ENCODE measurements around the gene CDK19. TPM values are rescaled to one million over a fixed set of nuclear protein-coding genes. Genes with fewer than 3 reads are reported as not detected.

CDK19 gene
- total RNA-seq, 1 experiment from 2014 or later = 11.7 TPM

DNA sequence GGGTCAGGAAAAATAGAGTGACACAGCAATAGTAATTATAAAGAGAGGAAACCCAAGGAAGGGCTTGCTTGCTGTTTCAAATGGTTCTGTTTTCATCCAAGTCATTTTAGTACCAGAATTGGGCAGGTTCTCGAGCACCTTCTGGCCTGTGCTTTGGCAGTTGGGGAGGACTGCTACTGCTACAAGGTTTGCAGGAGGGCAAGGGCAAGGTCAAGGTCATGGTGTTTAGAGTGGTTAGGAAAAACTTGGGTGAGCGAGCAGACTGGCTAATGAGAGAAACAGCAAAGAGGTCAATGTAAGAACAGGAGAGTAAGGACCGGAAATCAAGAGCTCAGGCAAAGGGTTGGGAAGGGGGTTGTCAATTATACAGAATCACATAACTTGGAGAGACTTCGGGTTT lies 164.5 kb downstream of the CDK19 start:
- H3K4me1 Mint-ChIP-seq = peaks cover 12% of the 10 kb centered on the region
- no peaks in the 10 kb centered on the region for H3K9me3 Mint-ChIP-seq
- ChIA-PET POLR2A (no interaction called here), CTCF (no interaction called here)
- no peaks in the 10 kb centered on the region for H3K27me3 Mint-ChIP-seq (ENCODE audit: low read depth)
- TF ChIP-seq NR2C2 (CRISPR knock-in tag; IDR thresholded peaks at IDR 0.05) (no peak), SMAD3 (CRISPR knock-in tag; IDR thresholded peaks at IDR 0.05; ENCODE audit: borderline replicate concordance) (no peak), TEAD1 (CRISPR knock-in tag; IDR thresholded peaks at IDR 0.05) (no peak), RELA (CRISPR knock-in tag; IDR thresholded peaks at IDR 0.05; ENCODE audit: borderline replicate concordance) (no peak), CREM (CRISPR knock-in tag; IDR thresholded peaks at IDR 0.05) (no peak), TEAD4 (CRISPR knock-in tag; IDR thresholded peaks at IDR 0.05) (no peak), GABPB1 (CRISPR knock-in tag; IDR thresholded peaks at IDR 0.05) (no peak), ZNF317 (CRISPR knock-in tag; IDR thresholded peaks at IDR 0.05; ENCODE audit: borderline replicate concordance, low read depth) (no peak), IRF2 (CRISPR knock-in tag; IDR thresholded peaks at IDR 0.05; ENCODE audit: borderline replicate concordance, low read depth) (no peak), ZNF232 (CRISPR knock-in tag; IDR thresholded peaks at IDR 0.05) (no peak), RORB (CRISPR knock-in tag; IDR thresholded peaks at IDR 0.05) (no peak), ZNF396 (CRISPR knock-in tag; IDR thresholded peaks at IDR 0.05; ENCODE audit: borderline replicate concordance) (no peak), SOX15 (CRISPR knock-in tag; IDR thresholded peaks at IDR 0.05) (no peak)
- TF ChIP-seq, protein P1, sequence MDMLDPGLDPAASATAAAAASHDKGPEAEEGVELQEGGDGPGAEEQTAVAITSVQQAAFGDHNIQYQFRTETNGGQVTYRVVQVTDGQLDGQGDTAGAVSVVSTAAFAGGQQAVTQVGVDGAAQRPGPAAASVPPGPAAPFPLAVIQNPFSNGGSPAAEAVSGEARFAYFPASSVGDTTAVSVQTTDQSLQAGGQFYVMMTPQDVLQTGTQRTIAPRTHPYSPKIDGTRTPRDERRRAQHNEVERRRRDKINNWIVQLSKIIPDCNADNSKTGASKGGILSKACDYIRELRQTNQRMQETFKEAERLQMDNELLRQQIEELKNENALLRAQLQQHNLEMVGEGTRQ (CRISPR knock-in tag; IDR thresholded peaks at IDR 0.05) = no peak
- TF ChIP-seq, protein P2, sequence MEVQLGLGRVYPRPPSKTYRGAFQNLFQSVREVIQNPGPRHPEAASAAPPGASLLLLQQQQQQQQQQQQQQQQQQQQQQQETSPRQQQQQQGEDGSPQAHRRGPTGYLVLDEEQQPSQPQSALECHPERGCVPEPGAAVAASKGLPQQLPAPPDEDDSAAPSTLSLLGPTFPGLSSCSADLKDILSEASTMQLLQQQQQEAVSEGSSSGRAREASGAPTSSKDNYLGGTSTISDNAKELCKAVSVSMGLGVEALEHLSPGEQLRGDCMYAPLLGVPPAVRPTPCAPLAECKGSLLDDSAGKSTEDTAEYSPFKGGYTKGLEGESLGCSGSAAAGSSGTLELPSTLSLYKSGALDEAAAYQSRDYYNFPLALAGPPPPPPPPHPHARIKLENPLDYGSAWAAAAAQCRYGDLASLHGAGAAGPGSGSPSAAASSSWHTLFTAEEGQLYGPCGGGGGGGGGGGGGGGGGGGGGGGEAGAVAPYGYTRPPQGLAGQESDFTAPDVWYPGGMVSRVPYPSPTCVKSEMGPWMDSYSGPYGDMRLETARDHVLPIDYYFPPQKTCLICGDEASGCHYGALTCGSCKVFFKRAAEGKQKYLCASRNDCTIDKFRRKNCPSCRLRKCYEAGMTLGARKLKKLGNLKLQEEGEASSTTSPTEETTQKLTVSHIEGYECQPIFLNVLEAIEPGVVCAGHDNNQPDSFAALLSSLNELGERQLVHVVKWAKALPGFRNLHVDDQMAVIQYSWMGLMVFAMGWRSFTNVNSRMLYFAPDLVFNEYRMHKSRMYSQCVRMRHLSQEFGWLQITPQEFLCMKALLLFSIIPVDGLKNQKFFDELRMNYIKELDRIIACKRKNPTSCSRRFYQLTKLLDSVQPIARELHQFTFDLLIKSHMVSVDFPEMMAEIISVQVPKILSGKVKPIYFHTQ (CRISPR knock-in tag; IDR thresholded peaks at IDR 0.05) = no peak
- TF ChIP-seq, protein P3, sequence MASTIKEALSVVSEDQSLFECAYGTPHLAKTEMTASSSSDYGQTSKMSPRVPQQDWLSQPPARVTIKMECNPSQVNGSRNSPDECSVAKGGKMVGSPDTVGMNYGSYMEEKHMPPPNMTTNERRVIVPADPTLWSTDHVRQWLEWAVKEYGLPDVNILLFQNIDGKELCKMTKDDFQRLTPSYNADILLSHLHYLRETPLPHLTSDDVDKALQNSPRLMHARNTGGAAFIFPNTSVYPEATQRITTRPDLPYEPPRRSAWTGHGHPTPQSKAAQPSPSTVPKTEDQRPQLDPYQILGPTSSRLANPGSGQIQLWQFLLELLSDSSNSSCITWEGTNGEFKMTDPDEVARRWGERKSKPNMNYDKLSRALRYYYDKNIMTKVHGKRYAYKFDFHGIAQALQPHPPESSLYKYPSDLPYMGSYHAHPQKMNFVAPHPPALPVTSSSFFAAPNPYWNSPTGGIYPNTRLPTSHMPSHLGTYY (CRISPR knock-in tag; IDR thresholded peaks at IDR 0.05) = no peak
- TF ChIP-seq, protein P4, sequence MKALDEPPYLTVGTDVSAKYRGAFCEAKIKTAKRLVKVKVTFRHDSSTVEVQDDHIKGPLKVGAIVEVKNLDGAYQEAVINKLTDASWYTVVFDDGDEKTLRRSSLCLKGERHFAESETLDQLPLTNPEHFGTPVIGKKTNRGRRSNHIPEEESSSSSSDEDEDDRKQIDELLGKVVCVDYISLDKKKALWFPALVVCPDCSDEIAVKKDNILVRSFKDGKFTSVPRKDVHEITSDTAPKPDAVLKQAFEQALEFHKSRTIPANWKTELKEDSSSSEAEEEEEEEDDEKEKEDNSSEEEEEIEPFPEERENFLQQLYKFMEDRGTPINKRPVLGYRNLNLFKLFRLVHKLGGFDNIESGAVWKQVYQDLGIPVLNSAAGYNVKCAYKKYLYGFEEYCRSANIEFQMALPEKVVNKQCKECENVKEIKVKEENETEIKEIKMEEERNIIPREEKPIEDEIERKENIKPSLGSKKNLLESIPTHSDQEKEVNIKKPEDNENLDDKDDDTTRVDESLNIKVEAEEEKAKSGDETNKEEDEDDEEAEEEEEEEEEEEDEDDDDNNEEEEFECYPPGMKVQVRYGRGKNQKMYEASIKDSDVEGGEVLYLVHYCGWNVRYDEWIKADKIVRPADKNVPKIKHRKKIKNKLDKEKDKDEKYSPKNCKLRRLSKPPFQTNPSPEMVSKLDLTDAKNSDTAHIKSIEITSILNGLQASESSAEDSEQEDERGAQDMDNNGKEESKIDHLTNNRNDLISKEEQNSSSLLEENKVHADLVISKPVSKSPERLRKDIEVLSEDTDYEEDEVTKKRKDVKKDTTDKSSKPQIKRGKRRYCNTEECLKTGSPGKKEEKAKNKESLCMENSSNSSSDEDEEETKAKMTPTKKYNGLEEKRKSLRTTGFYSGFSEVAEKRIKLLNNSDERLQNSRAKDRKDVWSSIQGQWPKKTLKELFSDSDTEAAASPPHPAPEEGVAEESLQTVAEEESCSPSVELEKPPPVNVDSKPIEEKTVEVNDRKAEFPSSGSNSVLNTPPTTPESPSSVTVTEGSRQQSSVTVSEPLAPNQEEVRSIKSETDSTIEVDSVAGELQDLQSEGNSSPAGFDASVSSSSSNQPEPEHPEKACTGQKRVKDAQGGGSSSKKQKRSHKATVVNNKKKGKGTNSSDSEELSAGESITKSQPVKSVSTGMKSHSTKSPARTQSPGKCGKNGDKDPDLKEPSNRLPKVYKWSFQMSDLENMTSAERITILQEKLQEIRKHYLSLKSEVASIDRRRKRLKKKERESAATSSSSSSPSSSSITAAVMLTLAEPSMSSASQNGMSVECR (CRISPR knock-in tag; IDR thresholded peaks at IDR 0.05; ENCODE audit: borderline replicate concordance) = no peak
- TF ChIP-seq, protein P5, sequence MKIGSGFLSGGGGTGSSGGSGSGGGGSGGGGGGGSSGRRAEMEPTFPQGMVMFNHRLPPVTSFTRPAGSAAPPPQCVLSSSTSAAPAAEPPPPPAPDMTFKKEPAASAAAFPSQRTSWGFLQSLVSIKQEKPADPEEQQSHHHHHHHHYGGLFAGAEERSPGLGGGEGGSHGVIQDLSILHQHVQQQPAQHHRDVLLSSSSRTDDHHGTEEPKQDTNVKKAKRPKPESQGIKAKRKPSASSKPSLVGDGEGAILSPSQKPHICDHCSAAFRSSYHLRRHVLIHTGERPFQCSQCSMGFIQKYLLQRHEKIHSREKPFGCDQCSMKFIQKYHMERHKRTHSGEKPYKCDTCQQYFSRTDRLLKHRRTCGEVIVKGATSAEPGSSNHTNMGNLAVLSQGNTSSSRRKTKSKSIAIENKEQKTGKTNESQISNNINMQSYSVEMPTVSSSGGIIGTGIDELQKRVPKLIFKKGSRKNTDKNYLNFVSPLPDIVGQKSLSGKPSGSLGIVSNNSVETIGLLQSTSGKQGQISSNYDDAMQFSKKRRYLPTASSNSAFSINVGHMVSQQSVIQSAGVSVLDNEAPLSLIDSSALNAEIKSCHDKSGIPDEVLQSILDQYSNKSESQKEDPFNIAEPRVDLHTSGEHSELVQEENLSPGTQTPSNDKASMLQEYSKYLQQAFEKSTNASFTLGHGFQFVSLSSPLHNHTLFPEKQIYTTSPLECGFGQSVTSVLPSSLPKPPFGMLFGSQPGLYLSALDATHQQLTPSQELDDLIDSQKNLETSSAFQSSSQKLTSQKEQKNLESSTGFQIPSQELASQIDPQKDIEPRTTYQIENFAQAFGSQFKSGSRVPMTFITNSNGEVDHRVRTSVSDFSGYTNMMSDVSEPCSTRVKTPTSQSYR (CRISPR knock-in tag; IDR thresholded peaks at IDR 0.05) = no peak
- TF ChIP-seq, protein P6, sequence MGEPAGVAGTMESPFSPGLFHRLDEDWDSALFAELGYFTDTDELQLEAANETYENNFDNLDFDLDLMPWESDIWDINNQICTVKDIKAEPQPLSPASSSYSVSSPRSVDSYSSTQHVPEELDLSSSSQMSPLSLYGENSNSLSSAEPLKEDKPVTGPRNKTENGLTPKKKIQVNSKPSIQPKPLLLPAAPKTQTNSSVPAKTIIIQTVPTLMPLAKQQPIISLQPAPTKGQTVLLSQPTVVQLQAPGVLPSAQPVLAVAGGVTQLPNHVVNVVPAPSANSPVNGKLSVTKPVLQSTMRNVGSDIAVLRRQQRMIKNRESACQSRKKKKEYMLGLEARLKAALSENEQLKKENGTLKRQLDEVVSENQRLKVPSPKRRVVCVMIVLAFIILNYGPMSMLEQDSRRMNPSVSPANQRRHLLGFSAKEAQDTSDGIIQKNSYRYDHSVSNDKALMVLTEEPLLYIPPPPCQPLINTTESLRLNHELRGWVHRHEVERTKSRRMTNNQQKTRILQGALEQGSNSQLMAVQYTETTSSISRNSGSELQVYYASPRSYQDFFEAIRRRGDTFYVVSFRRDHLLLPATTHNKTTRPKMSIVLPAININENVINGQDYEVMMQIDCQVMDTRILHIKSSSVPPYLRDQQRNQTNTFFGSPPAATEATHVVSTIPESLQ (CRISPR knock-in tag; IDR thresholded peaks at IDR 0.05) = no peak
- DNase-seq (ENCODE audit: low spot score) (no peak), ATAC-seq (no peak)
- H3K36me3 Mint-ChIP-seq = no peaks in the 10 kb centered on the region
- peak overlapping the region; percentile 29; the same call in 1 of the 2 replicates for H3K27ac Mint-ChIP-seq
- H3K4me3 Mint-ChIP-seq = no peak overlapping the region

Measured in WTC11 (cell line).